ENCODE data around the gene CCDC178.
"Not testable (repeated sequence)": the region's sequence is repeated elsewhere in the genome, so short reads cannot be mapped to it uniquely, and the experiment has no call there.

CCDC178 gene

GRCh38 chr18:33210575-33211189 lies 229.8 kb downstream of the CCDC178 start:
- peak; percentile 35 for DNase-seq (ENCODE audit: low read depth)

GRCh38 chr18:33205777-33206176 lies 234.7 kb downstream of the CCDC178 start:
- no peak for DNase-seq (ENCODE audit: low read depth)

GRCh38 chr18:33201509-33201926 lies 239.0 kb downstream of the CCDC178 start:
- DNase-seq (ENCODE audit: low read depth): peak; percentile 17

- DNase-seq (ENCODE audit: low read depth): no peak
These were observed 244.7 kb downstream of the CCDC178 start for GRCh38 chr18:33195795-33196194.

- no peak for DNase-seq (ENCODE audit: low read depth)
These were observed 245.7 kb downstream of the CCDC178 start for GRCh38 chr18:33194793-33195192.

- DNase-seq (ENCODE audit: low read depth): no peak
These were observed 255.6 kb downstream of the CCDC178 start for GRCh38 chr18:33184958-33185357.

GRCh38 chr18:33184175-33184574 lies 256.3 kb downstream of the CCDC178 start:
- DNase-seq (ENCODE audit: low read depth): peak; percentile 7

- DNase-seq (ENCODE audit: low read depth): no peak
These were observed 257.4 kb downstream of the CCDC178 start for GRCh38 chr18:33183136-33183535.

GRCh38 chr18:33181016-33181415 lies 259.5 kb downstream of the CCDC178 start:
- no peak for DNase-seq (ENCODE audit: low read depth)

- no peak for DNase-seq (ENCODE audit: low read depth)
These were observed 271.3 kb downstream of the CCDC178 start for GRCh38 chr18:33169218-33169617.

- DNase-seq (ENCODE audit: low read depth): not testable (repeated sequence)
These were observed 276.4 kb downstream of the CCDC178 start for GRCh38 chr18:33164121-33164520.

GRCh38 chr18:33161131-33161530 lies 279.4 kb downstream of the CCDC178 start:
- DNase-seq (ENCODE audit: low read depth): no peak

GRCh38 chr18:33159151-33159550 lies 281.4 kb downstream of the CCDC178 start:
- DNase-seq (ENCODE audit: low read depth): no peak

GRCh38 chr18:33157893-33158292 lies 282.6 kb downstream of the CCDC178 start:
- DNase-seq (ENCODE audit: low read depth): no peak

- DNase-seq (ENCODE audit: low read depth): no peak
These were observed 283.5 kb downstream of the CCDC178 start for GRCh38 chr18:33156906-33157470.

- DNase-seq (ENCODE audit: low read depth): no peak
These were observed 286.5 kb downstream of the CCDC178 start for GRCh38 chr18:33154049-33154448.

GRCh38 chr18:33152376-33152775 lies 288.1 kb downstream of the CCDC178 start:
- DNase-seq (ENCODE audit: low read depth): no peak

GRCh38 chr18:33147811-33148210 lies 292.7 kb downstream of the CCDC178 start:
- DNase-seq (ENCODE audit: low read depth): not testable (repeated sequence)

GRCh38 chr18:33146014-33146413 lies 294.5 kb downstream of the CCDC178 start:
- no peak for DNase-seq (ENCODE audit: low read depth)

- peak; percentile 7 for DNase-seq (ENCODE audit: low read depth)
These were observed 304.4 kb downstream of the CCDC178 start for GRCh38 chr18:33135951-33136660.

GRCh38 chr18:33132657-33133056 lies 307.9 kb downstream of the CCDC178 start:
- no peak for DNase-seq (ENCODE audit: low read depth)

- no peak for DNase-seq (ENCODE audit: low read depth)
These were observed 311.9 kb downstream of the CCDC178 start for GRCh38 chr18:33128581-33128980.

- no peak for DNase-seq (ENCODE audit: low read depth)
These were observed 316.5 kb downstream of the CCDC178 start for GRCh38 chr18:33123862-33124518.
